ENCODE data around the gene GP9.
"Not testable (repeated sequence)": the region's sequence is repeated elsewhere in the genome, so short reads cannot be mapped to it uniquely, and the experiment has no call there.

The GP9 gene

DNA sequence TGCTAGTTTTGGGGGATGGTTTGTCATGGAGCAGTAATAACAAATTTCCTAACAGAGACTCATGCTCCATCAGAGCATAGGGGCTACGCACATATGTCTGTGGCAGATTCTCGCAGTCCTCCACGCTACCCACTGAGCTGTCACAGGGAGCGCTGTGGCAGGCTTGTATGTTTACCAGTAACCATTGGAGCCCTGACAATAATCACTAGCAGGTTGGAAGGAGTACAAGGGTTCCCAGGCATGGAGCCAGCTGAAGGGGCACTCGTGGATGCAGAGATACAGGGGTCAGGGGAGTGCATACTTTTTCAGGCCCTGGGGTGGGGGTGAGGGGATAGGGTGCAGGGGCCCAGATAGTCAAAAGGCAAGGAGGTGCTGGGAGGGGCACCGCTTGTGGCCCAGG is 7.9 kb upstream of the GP9 start:
- DNase-seq = no peak

GRCh38 chr3:129054605-129055104 is 5.9 kb upstream of the GP9 start:
- no peak for DNase-seq

GRCh38 chr3:129056451-129057173 is 4.0 kb upstream of the GP9 start:
- DNase-seq = no peak

- no peak for DNase-seq
Measured at GRCh38 chr3:129057249-129057648, 3.3 kb upstream of the GP9 start.

GRCh38 chr3:129058441-129059200 is 2.0 kb upstream of the GP9 start:
- no peak for DNase-seq

GRCh38 chr3:129059311-129059958 is 1.1 kb upstream of the GP9 start:
- DNase-seq = no peak

DNA sequence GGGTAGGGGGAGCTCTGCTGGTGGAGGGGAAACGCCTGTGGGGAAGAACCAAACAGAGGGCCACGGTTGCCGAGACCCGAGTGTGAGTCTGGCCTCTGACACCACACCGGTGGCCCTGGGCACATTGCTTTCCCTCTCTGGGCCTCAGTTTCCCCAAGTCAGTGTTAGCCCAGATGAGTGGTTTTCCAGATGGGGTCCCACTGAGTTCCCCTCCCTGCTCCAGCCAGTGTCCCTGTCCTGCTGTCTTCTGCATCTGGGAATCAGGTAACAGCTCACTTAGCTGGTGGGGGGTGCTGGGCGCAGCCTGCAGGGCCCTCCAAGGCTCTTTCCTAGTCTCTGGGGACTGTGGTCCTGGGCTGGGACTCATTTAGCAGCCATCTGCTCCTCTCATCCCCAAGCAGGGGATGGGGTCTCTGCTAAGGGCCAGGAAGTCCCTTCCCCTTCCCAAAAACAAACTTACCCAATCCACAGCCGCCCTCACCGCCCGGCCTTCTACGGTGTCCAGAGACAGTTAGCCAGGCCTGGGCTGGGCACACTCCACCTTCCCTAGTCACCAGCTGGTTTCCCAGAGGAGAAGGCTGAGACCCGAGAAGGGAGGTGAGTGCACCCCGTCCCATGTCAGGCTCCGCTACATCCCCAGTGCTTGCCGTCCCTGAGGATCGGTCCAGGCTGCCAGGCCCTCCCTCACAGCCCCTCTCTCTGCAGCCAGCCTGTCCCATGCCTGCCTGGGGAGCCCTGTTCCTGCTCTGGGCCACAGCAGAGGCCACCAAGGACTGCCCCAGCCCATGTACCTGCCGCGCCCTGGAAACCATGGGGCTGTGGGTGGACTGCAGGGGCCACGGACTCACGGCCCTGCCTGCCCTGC is 676 bp downstream of the GP9 start:
- DNase-seq = no peak

DNA sequence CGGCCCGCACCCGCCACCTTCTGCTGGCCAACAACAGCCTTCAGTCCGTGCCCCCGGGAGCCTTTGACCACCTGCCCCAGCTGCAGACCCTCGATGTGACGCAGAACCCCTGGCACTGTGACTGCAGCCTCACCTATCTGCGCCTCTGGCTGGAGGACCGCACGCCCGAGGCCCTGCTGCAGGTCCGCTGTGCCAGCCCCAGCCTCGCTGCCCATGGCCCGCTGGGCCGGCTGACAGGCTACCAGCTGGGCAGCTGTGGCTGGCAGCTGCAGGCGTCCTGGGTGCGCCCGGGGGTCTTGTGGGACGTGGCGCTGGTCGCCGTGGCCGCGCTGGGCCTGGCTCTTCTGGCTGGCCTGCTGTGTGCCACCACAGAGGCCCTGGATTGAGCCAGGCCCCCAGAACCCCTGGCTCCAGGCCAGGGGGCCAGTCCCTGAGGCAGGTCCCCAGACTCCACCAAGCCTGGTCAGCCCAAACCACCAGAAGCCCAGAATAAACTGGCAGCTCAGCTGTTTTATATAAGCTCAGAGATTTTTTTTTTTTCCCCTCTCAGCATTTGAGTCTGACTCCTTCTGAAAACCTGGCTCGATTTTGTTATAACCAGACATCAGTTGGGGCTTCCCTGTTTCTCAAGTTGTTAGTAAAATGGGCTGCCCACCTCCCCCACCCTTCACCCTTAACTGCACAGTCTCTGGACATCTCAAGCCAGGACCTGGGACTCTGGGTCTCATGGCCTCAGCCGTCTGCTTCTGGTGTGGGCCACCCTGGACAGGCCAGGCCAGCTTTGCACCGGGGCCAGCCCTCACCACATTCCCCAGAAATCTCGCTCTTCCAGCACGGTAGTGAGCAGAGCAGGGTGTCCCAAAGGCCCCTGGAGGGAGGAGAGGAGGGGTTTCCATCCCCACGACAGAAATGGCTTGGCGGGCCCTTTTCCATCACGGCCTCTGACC is 1.6 kb downstream of the GP9 start:
- DNase-seq = no peak

DNA sequence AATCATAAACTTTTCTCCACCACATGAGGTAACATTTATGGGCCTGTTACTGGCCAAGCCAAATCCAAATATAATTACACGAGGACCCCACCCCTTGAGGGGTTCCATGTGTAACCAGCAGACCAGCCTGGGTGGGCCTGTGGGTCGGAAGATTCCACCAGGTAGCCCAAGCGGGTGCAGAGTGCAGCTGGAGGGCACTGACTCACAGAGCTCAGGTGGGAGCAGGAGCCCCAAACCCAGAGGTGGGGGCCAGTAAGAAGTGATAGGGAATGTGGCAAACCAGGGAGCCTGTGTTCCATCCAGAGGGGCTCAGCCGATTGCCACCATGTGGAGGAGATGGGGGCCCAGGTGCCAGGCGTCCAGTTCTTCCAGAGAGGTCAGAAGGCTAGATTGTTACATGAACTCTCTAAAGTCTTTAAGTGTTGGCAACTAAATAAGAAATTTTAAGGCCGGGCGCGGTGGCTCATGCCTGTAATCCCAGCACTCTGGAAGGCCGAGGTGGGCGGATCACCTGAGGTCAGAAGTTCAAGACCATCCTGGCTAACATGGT is 2.6 kb downstream of the GP9 start:
- DNase-seq = no peak

DNA sequence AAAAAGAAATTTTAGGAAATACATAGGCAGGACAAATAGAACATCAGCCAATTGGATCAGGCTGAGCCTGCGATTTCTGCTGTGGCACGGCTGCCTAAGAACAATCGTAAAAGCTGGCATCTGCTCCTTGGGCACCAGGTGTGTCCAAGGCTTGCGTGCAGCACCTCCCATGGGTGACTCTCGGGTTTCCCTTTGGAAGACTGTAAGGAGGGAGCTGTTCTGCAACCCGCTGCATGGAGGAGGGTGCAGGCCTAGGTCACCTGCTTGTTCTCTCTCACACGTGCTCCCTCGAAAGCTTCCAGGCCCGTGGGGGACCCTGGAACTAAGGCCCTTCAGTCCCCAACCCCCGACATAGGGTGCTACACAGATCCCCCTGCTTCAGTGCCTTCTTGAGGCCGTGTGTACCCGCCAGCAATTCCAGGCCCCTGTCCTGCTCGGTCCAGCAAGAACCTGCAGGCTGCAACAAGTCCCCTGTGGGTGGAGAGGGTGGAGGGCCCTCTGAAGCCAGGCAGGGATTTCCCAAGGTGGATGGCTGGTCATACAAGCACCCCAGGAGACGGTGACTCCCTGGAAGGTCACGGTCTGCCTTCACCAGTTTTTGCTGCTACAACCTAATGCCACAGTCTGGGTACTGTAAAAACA is 3.4 kb downstream of the GP9 start:
- no peak for DNase-seq

DNA sequence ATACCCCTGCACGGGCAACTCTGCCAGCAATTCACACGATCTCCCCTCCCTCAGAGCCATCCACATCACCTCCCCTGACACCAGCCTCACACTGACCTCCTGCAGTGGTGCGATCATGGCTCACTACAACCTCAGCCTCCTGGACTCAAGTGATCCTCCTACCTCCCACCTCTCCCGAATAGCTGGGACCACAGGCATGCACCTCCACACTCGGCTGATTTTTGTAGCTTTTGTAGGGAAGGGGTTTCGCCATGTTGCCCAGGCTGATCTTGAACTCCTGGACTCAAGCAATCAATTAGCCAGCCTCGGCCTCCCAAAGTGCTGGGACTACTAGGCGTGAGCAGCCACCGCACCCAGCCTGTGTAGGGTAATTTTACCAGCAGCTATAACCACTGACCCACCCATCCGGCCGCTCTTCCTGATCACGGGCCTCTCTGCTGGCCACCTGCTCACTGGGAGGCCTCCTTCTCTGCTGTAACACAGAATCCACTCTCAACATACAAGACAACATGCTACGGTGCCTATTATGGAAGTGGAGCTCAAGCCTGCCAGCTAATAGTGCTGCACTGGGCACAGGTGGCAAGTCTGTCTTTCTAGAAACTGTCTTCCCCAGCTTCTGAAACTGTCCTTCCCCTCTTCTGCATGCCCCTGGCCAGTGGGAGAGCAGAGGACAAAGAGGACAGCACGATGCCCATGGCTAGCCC is 4.6 kb downstream of the GP9 start:
- DNase-seq = no peak

DNA sequence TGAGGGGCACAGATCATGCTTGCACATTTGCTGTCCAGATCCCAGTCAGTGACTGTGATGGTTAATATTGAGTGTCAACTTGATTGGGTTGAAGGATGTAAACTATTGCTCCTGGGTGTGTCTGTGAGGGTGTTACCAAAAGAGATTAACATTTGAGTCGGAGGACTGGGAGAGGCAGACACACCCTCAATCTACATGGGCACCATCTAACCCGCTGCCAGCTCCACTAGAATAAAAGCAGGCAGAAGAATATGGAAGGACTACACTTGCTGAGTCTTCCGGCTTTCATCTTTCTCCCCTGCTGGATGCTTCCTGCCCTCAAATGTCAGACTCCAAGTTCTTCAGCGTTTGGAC is 5.1 kb downstream of the GP9 start:
- DNase-seq = no peak

DNA sequence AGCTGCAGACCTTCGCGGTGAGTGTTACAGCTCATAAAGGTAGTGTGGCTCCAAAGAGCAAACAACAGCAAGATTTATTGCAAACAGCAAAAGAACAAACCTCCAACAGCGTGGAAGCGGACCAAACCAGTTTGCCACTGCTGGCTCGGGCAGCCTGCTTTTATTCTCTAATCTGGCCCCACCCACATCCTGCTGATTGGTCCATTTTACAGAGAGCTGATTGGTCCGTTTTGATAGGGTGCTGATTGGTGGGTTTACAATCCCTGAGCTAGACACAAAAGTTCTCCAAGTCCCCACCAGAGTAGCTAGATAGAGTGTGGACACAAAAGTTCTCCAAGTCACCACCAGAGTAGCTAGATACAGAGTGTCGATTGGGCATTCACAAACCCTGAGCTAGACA is 7.1 kb downstream of the GP9 start:
- not testable (repeated sequence) for DNase-seq

GRCh38 chr3:129068291-129068886 is 7.8 kb downstream of the GP9 start:
- DNase-seq = no peak

GRCh38 chr3:129069313-129070085 is 8.9 kb downstream of the GP9 start:
- not testable (repeated sequence) for DNase-seq

GRCh38 chr3:129070086-129070885 is 9.7 kb downstream of the GP9 start:
- DNase-seq = no peak

- no peak for DNase-seq
Measured at GRCh38 chr3:129077222-129077621, 16.6 kb downstream of the GP9 start.

- no peak for DNase-seq
Measured at GRCh38 chr3:129078510-129078909, 17.9 kb downstream of the GP9 start.
